Thoracic aorta (tissue), 2 donors: Measurements from ENCODE around the gene DYSF. TPM values are rescaled to one million over a fixed set of nuclear protein-coding genes. Genes with fewer than 3 reads are reported as not detected.

Experiments
- ATAC-seq: fragments of 150-250 bp; one replicate; pipeline ENCODE4 v1.8.0; 2017; ENCODE audit warnings: low read depth; ENCODE audit not compliant: insufficient number of reproducible peaks, low FRiP score
- DNase-seq: peaks from one replicate; pipeline ENCODE4 v3.0.0-alpha.2; 2020; ENCODE audit warnings: low spot score
- H3K27ac ChIP-seq, 2 donors: fragments of 200-600 bp; sonication (generic); 1 replicate in 1 of 2; 2 replicates in 1 of 2; pipeline ENCODE4 v1.5.1; 2016; ENCODE audit warnings: mild to moderate bottlenecking in 2 of 2, moderate library complexity in 2 of 2
- H3K27me3 ChIP-seq: fragments of 200-600 bp; sonication (generic); replicated peaks from 2 replicates; pipeline ENCODE4 v1.6.0; 2016; ENCODE audit warnings: mild to moderate bottlenecking; ENCODE audit not compliant: insufficient read depth
- H3K36me3 ChIP-seq: fragments of 200-600 bp; sonication (generic); one replicate; pipeline ENCODE4 v1.5.1; 2016
- H3K4me1 ChIP-seq, 2 donors: fragments of 200-600 bp; sonication (generic); 1 replicate in 1 of 2; 2 replicates in 1 of 2; pipeline versions ENCODE4 v1.5.1 to v1.6.0; 2016; ENCODE audit warnings: low read depth in 2 of 2, mild to moderate bottlenecking in 1 of 2; ENCODE audit not compliant: control insufficient read depth in 1 of 2
- H3K4me3 ChIP-seq: fragments of 200-600 bp; sonication (generic); 2 replicates; pipeline ENCODE4 v1.5.1; 2016; ENCODE audit warnings: mild to moderate bottlenecking
- H3K9me3 ChIP-seq: fragments of 200-600 bp; sonication (generic); 2 replicates; pipeline ENCODE4 v1.5.1; 2016
- total RNA-seq, 2 donors: library from RNA; depleted of rRNA; stranded (reverse); fragments of >200 nt; gene quantifications; one replicate each; pipeline versions ENCODE4 v1.1.0 to v1.2.3, GENCODE V29; 2016
- TF ChIP-seq, protein P1 (sequence below): fragments of 200-600 bp; sonication (generic); IDR thresholded peaks from one replicate; pipeline ENCODE4 v1.5.1; 2019; ENCODE audit warnings: antibody characterized with exemption

DYSF gene
- total RNA-seq, 2 donors from 2014 or later, result 13.0 to 15.2 TPM

DNA sequence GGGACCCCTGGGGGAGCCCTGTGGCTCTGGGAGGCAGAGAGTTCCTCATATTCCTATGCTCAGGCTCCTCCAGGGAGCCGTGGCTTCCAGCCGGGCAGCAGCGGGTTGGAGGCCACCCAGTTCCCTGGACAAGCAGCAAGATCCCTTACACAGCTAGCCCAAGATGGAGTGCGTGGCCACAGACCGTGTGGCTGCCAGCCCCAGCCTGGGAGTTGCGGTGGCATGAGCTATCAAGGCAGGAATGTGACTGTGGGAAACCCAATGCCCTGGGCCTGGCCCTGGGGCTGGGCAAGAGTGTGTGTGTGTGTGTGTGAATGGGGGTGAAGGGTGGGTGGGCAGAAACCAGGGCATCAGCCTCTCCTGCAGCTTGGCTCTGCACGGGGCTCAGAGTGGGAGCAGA lies 130.5 kb downstream of the DYSF start:
- Histone ChIP-seq H3K4me3 (no peak overlapping the region), H3K27me3 (no peaks in the 10 kb centered on the region), H3K27ac (no peak overlapping the region), H3K9me3 (no peaks in the 10 kb centered on the region), H3K4me1 (peaks cover 0 to 9% of the 10 kb centered on the region in 2 donors), H3K36me3 (no peaks in the 10 kb centered on the region)
- ATAC-seq, result no peak
- TF ChIP-seq, protein P1, sequence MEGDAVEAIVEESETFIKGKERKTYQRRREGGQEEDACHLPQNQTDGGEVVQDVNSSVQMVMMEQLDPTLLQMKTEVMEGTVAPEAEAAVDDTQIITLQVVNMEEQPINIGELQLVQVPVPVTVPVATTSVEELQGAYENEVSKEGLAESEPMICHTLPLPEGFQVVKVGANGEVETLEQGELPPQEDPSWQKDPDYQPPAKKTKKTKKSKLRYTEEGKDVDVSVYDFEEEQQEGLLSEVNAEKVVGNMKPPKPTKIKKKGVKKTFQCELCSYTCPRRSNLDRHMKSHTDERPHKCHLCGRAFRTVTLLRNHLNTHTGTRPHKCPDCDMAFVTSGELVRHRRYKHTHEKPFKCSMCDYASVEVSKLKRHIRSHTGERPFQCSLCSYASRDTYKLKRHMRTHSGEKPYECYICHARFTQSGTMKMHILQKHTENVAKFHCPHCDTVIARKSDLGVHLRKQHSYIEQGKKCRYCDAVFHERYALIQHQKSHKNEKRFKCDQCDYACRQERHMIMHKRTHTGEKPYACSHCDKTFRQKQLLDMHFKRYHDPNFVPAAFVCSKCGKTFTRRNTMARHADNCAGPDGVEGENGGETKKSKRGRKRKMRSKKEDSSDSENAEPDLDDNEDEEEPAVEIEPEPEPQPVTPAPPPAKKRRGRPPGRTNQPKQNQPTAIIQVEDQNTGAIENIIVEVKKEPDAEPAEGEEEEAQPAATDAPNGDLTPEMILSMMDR, result no peak
- DNase-seq, result no peak

DNA sequence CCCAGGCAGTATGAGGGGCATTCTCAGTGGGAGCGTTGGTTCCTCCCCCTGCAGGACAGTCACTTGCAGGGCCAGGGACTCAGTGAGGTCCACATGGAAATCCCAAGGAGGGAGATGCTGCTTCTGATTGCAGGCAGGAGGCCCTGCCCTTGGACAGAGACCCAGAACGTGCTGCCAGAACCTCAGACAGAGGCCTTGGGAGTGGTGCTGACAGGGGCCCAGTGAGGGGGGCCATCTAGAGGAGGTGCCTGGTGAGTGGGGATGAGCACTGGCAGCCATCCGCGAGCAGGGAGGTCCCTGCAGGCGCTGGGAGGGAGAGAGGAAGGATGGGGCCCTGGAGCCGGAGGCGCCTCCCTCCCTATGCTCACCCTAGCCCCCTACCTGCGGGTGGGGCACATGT lies 133.1 kb downstream of the DYSF start:
- TF ChIP-seq, protein P1, result no peak
- no peak for ATAC-seq
- H3K27ac ChIP-seq, result no peak overlapping the region

DNA sequence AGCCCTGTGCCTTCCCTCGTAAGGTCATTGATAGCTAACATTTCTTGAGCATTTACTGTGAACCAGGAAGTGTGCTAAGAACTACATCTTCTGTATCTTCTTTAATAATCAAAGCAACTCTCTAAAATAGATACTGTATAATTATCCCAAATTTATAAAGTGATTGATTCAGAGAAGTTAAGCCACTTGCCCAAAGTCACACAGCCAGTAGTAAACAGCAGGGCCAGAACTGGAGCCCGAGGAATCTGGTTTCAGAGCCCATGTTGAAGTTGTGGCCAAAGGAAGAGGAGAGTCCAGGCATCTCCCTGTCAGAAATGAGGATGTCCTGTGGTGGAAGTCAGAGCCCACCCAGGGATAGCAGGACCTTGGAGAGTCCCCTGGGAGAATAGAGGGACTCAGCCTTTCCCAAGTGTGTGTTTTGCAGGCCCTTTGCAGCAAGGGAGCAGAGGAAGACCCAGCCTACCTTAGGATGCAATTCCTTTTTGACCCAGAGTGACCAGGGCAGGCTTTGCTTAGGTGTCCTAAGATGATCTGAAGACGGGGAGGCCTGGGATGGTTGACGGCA lies 134.2 kb downstream of the DYSF start:
- no peak for DNase-seq
- H3K9me3 ChIP-seq, result no peaks in the 10 kb centered on the region
- no peaks in the 10 kb centered on the region for H3K4me1 ChIP-seq
- no peak overlapping the region for H3K4me3 ChIP-seq
- H3K27ac ChIP-seq, result no peak overlapping the region
- no peak for ATAC-seq
- TF ChIP-seq, protein P1, result no peak
- H3K27me3 ChIP-seq, result no peaks in the 10 kb centered on the region
- H3K36me3 ChIP-seq, result no peaks in the 10 kb centered on the region

More for the DNA sequence above, 133.1 kb downstream of the DYSF start:
- Histone ChIP-seq H3K27me3 (no peaks in the 10 kb centered on the region), H3K36me3 (no peaks in the 10 kb centered on the region), H3K9me3 (no peaks in the 10 kb centered on the region), H3K4me1 (no peaks in the 10 kb centered on the region), H3K4me3 (no peak overlapping the region)
- DNase-seq, result no peak

DNA sequence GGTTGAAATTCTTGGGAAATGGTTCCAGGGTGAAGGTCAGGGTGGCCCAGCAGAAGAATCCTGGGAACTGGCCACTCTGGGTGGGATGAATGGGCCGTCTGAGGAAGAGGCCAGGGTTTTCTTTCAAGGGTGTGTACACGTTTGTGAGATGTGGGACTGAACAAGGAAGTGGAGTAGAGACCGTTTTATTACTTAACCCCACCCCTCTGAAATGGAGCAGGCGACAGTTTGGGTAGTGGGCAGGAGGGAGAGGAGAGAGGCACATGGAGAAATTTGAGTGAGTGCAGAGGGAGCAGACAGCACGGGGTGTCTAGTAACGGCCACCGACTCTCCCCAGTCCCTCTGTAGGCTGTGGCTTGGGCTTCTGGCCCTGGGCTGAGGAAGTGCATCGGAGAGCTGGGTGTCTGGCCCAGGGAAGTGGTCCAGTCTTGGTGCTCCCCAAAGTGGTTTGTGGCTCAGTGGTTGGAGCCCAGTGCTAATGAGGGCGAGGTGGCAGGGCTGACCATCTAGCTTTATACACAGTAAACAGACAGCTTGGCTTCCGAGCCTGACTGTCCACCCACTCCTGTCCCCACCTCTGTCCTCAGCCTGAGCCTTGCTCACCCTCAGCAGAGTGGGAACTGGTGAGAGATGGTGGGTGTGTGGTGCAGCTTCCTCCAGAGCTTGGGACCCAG lies 135.3 kb downstream of the DYSF start:
- Histone ChIP-seq H3K36me3 (no peaks in the 10 kb centered on the region), H3K4me3 (no peak overlapping the region), H3K27me3 (no peaks in the 10 kb centered on the region), H3K27ac (no peak overlapping the region), H3K4me1 (no peaks in the 10 kb centered on the region), H3K9me3 (no peaks in the 10 kb centered on the region)
- ATAC-seq, result no peak
- TF ChIP-seq, protein P1, result no peak
- DNase-seq, result no peak

DNA sequence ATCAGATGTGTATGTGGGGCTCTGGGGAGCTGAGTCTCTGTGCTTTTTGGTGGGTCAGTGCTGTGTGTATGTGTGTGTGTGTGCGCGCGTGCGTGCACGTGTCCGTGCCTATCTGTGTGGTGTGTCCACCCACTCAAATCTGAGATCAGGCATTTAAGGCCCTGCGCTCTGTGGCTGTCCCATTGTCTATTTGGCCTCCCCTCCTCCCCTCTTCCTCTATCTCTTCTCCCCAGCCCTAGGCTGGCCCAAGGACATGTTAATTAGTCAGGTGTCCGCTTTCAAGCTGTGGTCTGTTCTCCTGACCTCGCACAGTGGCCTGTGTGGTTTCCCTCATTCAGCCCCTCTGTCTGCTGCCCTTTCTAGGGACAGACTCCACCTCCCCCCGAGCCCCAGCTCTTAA lies 136.4 kb downstream of the DYSF start:
- Histone ChIP-seq H3K9me3 (no peaks in the 10 kb centered on the region), H3K4me3 (no peak overlapping the region), H3K4me1 (no peaks in the 10 kb centered on the region), H3K27me3 (no peaks in the 10 kb centered on the region), H3K36me3 (no peaks in the 10 kb centered on the region), H3K27ac (no peak overlapping the region)
- TF ChIP-seq, protein P1, result no peak
- ATAC-seq (no peak), DNase-seq (no peak)
